ENCODE measurements around the gene PYDC1.

DNA sequence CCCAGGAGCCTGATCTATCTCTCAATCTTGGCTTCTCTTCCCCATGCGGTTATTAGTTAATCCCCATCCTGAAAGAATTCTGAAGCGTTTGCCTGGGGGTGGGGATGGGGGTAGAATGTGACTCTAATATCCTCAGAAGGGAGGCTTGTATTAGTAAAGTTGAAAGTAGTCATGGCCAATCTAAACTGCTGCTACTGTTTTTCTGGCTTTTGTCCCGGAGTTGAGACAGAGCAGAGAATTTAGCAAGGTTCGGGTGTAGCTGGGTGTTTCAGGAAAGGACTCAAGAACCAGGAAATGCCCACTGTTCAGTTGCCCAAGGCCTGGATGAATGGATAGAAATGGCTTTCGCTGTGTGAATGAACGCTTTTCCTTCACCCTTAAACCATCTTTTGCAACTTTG, 25.3 kb upstream of the PYDC1 start:
- TF ChIP-seq POLR2A (IDR thresholded peaks at IDR 0.05) = no peak
- TF ChIP-seq, protein P1, sequence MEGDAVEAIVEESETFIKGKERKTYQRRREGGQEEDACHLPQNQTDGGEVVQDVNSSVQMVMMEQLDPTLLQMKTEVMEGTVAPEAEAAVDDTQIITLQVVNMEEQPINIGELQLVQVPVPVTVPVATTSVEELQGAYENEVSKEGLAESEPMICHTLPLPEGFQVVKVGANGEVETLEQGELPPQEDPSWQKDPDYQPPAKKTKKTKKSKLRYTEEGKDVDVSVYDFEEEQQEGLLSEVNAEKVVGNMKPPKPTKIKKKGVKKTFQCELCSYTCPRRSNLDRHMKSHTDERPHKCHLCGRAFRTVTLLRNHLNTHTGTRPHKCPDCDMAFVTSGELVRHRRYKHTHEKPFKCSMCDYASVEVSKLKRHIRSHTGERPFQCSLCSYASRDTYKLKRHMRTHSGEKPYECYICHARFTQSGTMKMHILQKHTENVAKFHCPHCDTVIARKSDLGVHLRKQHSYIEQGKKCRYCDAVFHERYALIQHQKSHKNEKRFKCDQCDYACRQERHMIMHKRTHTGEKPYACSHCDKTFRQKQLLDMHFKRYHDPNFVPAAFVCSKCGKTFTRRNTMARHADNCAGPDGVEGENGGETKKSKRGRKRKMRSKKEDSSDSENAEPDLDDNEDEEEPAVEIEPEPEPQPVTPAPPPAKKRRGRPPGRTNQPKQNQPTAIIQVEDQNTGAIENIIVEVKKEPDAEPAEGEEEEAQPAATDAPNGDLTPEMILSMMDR (IDR thresholded peaks at IDR 0.05) = no peak
